HEK293T (cell line): ENCODE data around the gene NDP.

Experiments used
- ELF4 ChIP-seq: fragments of 450-650 bp; IDR thresholded peaks from 2 replicates; pipeline ENCODE4 v1.6.1; 2017; ENCODE audit warnings: antibody characterized with exemption
- FOXK2 ChIP-seq: fragments of 450-650 bp; IDR thresholded peaks from 2 replicates; pipeline ENCODE4 v1.6.1; 2016; ENCODE audit warnings: mild to moderate bottlenecking
- L3MBTL2 ChIP-seq: fragments of 450-650 bp; conservative IDR thresholded peaks from 2 replicates; pipeline ENCODE4 v1.6.1; 2016; ENCODE audit warnings: mild to moderate bottlenecking
- ZNF384 ChIP-seq: fragments of 450-650 bp; IDR thresholded peaks from 2 replicates; pipeline ENCODE4 v1.6.1; 2016

DNA sequence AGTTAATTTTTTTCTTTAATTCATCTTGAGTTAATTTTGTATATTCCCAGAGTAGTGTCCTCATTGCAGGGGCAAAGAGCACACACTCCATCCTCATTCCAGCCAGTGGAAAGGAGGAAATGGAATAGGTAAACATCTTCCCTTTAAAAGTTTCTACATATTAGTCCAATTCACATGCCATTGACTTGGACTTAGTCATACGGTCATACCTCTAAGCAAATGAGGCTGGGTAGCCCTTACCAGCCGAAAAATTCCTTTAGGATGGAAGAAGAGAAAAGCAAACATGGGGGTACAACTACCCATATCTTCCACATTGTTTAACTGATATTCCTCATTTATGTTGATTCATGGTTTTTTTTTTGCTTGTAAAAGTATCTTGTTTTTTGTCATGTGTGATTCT lies 37.4 kb upstream of the NDP start:
- TF ChIP-seq FOXK2: no peak
- TF ChIP-seq ZNF384: no peak
- no peak for TF ChIP-seq L3MBTL2
- no peak for TF ChIP-seq ELF4
